H9 (cell line): ENCODE measurements around the gene HEATR3. TPM values are rescaled to one million over a fixed set of nuclear protein-coding genes. Genes with fewer than 3 reads are reported as not detected.

ENCODE experiments used
- DNase-seq: peaks from one replicate; pipeline ENCODE4 v3.0.0-alpha.2; 2017
- H2AFZ ChIP-seq: one replicate; pipeline ENCODE4 v1.6.1; 2013; ENCODE audit warnings: mild to moderate bottlenecking, low read length, control low read depth, moderate library complexity
- H2AK5ac ChIP-seq: 2 replicates; pipeline ENCODE4 v1.6.1; 2013; ENCODE audit warnings: low read length, control low read depth, mixed read lengths; ENCODE audit not compliant: insufficient read length
- H2BK120ac ChIP-seq: one replicate; pipeline ENCODE4 v1.6.1; 2013; ENCODE audit warnings: low read depth, mild to moderate bottlenecking, low read length, control low read depth, inconsistent platforms; ENCODE audit not compliant: poor library complexity, severe bottlenecking
- H2BK12ac ChIP-seq: 2 replicates; pipeline ENCODE4 v1.6.1; 2013; ENCODE audit warnings: low read length, control low read depth, mixed read lengths, low read depth; ENCODE audit not compliant: insufficient read length
- H2BK15ac ChIP-seq: 2 replicates; pipeline ENCODE4 v1.6.1; 2013; ENCODE audit warnings: low read depth, low read length, control low read depth
- H2BK20ac ChIP-seq: one replicate; pipeline ENCODE4 v1.6.1; 2013; ENCODE audit warnings: low read depth, mild to moderate bottlenecking, low read length, control low read depth, inconsistent platforms; ENCODE audit not compliant: poor library complexity, severe bottlenecking
- H2BK5ac ChIP-seq: 2 replicates; pipeline ENCODE4 v1.6.1; 2013; ENCODE audit warnings: low read length, control low read depth, mixed read lengths; ENCODE audit not compliant: insufficient read length
- H3K14ac ChIP-seq: 2 replicates; pipeline ENCODE4 v1.6.1; 2013; ENCODE audit warnings: low read length, control low read depth; ENCODE audit not compliant: insufficient read depth
- H3K18ac ChIP-seq: 2 replicates; pipeline ENCODE4 v1.6.1; 2013; ENCODE audit warnings: low read depth, mild to moderate bottlenecking, mixed read lengths, low read length, control low read depth; ENCODE audit not compliant: insufficient read length
- H3K23ac ChIP-seq: 2 replicates; pipeline ENCODE4 v1.6.1; 2013; ENCODE audit warnings: low read length, control low read depth, mixed read lengths, low read depth; ENCODE audit not compliant: insufficient read length
- H3K23me2 ChIP-seq: 2 replicates; pipeline ENCODE4 v1.6.1; 2013; ENCODE audit warnings: low read depth, mild to moderate bottlenecking, mixed read lengths, low read length, control low read depth; ENCODE audit not compliant: insufficient read length, poor library complexity, severe bottlenecking
- H3K27ac ChIP-seq: 2 replicates; pipeline ENCODE4 v1.5.1; 2013; ENCODE audit warnings: low read length, control low read depth, mixed read lengths, low read depth; ENCODE audit not compliant: insufficient read length
- H3K27me3 ChIP-seq: 2 replicates; pipeline ENCODE4 v1.6.1; 2013; ENCODE audit warnings: low read length, control low read depth, inconsistent platforms; ENCODE audit not compliant: insufficient read depth
- H3K4ac ChIP-seq: 2 replicates; pipeline ENCODE4 v1.6.1; 2013; ENCODE audit warnings: low read depth, mild to moderate bottlenecking, control low read depth, inconsistent platforms, low read length, moderate library complexity
- H3K4me1 ChIP-seq: 2 replicates; pipeline ENCODE4 v1.6.1; 2013; ENCODE audit warnings: low read length, control low read depth, inconsistent platforms; ENCODE audit not compliant: insufficient read depth
- H3K4me2 ChIP-seq: 2 replicates; pipeline ENCODE4 v1.6.1; 2013; ENCODE audit warnings: low read length, control low read depth, mixed read lengths; ENCODE audit not compliant: insufficient read length, insufficient read depth
- H3K56ac ChIP-seq: 2 replicates; pipeline ENCODE4 v1.6.1; 2013; ENCODE audit warnings: low read depth, mild to moderate bottlenecking, mixed read lengths, low read length, control low read depth; ENCODE audit not compliant: insufficient read length
- H3K79me1 ChIP-seq: 2 replicates; pipeline ENCODE4 v1.6.1; 2013; ENCODE audit warnings: low read depth, mild to moderate bottlenecking, moderate library complexity, low read length, control low read depth, inconsistent platforms; ENCODE audit not compliant: insufficient read depth, poor library complexity, severe bottlenecking
- H3K79me2 ChIP-seq: 2 replicates; pipeline ENCODE4 v1.6.1; 2013; ENCODE audit warnings: low read length, control low read depth, inconsistent platforms; ENCODE audit not compliant: insufficient read depth
- H3K9ac ChIP-seq: 2 replicates; pipeline ENCODE4 v1.6.1; 2013; ENCODE audit warnings: low read length, control low read depth, mixed read lengths; ENCODE audit not compliant: insufficient read length; ENCODE audit errors: extremely low read depth
- H3K9me3 ChIP-seq: one replicate; pipeline ENCODE4 v1.6.1; 2013; ENCODE audit warnings: low read depth, low read length, inconsistent platforms; ENCODE audit not compliant: control insufficient read depth
- H3T11ph ChIP-seq: one replicate; pipeline ENCODE4 v1.6.1; 2013; ENCODE audit warnings: mild to moderate bottlenecking, low read length, control low read depth, inconsistent platforms
- H4K20me1 ChIP-seq: one replicate; pipeline ENCODE4 v1.6.1; 2013; ENCODE audit not compliant: control insufficient read depth, insufficient read length, insufficient read depth
- H4K5ac ChIP-seq: 2 replicates; pipeline ENCODE4 v1.6.1; 2013; ENCODE audit warnings: low read depth, mild to moderate bottlenecking, mixed read lengths, low read length, control low read depth; ENCODE audit not compliant: insufficient read length
- H4K8ac ChIP-seq: replicated peaks from 2 replicates; pipeline ENCODE4 v1.6.1; 2013; ENCODE audit warnings: low read length, control low read depth, mixed read lengths, low read depth; ENCODE audit not compliant: insufficient read length
- H4K91ac ChIP-seq: 2 replicates; pipeline ENCODE4 v1.6.1; 2013; ENCODE audit warnings: low read depth, mild to moderate bottlenecking, moderate library complexity, mixed read lengths, low read length, control low read depth; ENCODE audit not compliant: insufficient read length
- H3K27ac Mint-ChIP-seq, 3 experiments: 2 replicates in 2 of 3; 3 replicates in 1 of 3; pipeline ENCODE4 v1.8.0; 2020 to 2021; ENCODE audit warnings: mixed read lengths in 3 of 3, mild to moderate bottlenecking in 1 of 3, moderate library complexity in 1 of 3
- H3K27me3 Mint-ChIP-seq: 2 replicates; pipeline ENCODE4 v1.8.0; 2021; ENCODE audit warnings: low read depth, mild to moderate bottlenecking, moderate library complexity, mixed read lengths
- H3K36me3 Mint-ChIP-seq, 3 experiments: 2 replicates in 2 of 3; 3 replicates in 1 of 3; pipeline ENCODE4 v1.8.0; 2020 to 2021; ENCODE audit warnings: low read depth in 3 of 3, mixed read lengths in 3 of 3; ENCODE audit not compliant: insufficient read depth in 1 of 3
- H3K4me1 Mint-ChIP-seq, 2 experiments: 2 replicates each; pipeline ENCODE4 v1.8.0; 2020; ENCODE audit warnings: mixed read lengths in 2 of 2
- H3K4me3 Mint-ChIP-seq, 2 experiments: 2 replicates in 1 of 2; 3 replicates in 1 of 2; pipeline ENCODE4 v1.8.0; 2020 to 2021; ENCODE audit warnings: mild to moderate bottlenecking in 2 of 2, mixed read lengths in 2 of 2, moderate library complexity in 1 of 2
- H3K9me3 Mint-ChIP-seq, 2 experiments: 2 replicates in 1 of 2; 3 replicates in 1 of 2; pipeline ENCODE4 v1.8.0; 2020; ENCODE audit warnings: mild to moderate bottlenecking in 2 of 2, mixed read lengths in 2 of 2, moderate library complexity in 1 of 2
- CTCF ChIP-seq: fragments of 200-600 bp; sonication (generic); conservative IDR thresholded peaks from 3 replicates; pipeline ENCODE4 v1.8.0; 2021; ENCODE audit warnings: antibody characterized with exemption, mild to moderate bottlenecking
- WGBS: extraction: QIAGEN DNeasy Blood & Tissue Kit; methylation state at CpG from one replicate; pipeline ENCODE4 v1.1.7; 2013; ENCODE audit warnings: missing lambda C conversion rate, low lambda C conversion rate, mixed read lengths; ENCODE audit not compliant: insufficient read length; ENCODE audit errors: extremely low coverage; 5-methylcytosine and 5-hydroxymethylcytosine counted together
- total RNA-seq: library from RNA; stranded (reverse); gene quantifications from 2 replicates; pipeline ENCODE4 v1.2.1, GENCODE V29; 2021

HEATR3 gene
- total RNA-seq, 1 experiment from 2014 or later: 26.5 TPM

- H3K36me3 Mint-ChIP-seq: peaks cover 11 to 54% (median 28%) of the 10 kb centered on the region in 3 experiments; a peak in 6 of 7 replicates
- Histone ChIP-seq H2AK5ac (no peak overlapping the region), H3K23me2 (no peaks in the 10 kb centered on the region), H3K14ac (no peak overlapping the region), H3K4me2 (no peak overlapping the region), H4K20me1 (no peaks in the 10 kb centered on the region), H2BK5ac (no peak overlapping the region), H2BK12ac (no peak overlapping the region), H3K79me2 (no peaks in the 10 kb centered on the region), H3K56ac (no peak overlapping the region), H4K5ac (no peak overlapping the region), H3K27ac (no peak overlapping the region), H3K4me1 (no peaks in the 10 kb centered on the region), H2AFZ (no peak overlapping the region), H3K9ac (no peak overlapping the region), H3K79me1 (no peaks in the 10 kb centered on the region), H2BK15ac (no peak overlapping the region), H4K91ac (no peak overlapping the region), H4K8ac (no peak overlapping the region), H3K27me3 (no peaks in the 10 kb centered on the region), H3K4ac (no peak overlapping the region), H3K18ac (no peak overlapping the region), H3K9me3 (no peaks in the 10 kb centered on the region), H3T11ph (no peak overlapping the region), H2BK20ac (no peak overlapping the region), H2BK120ac (no peak overlapping the region), H3K23ac (no peak overlapping the region)
- WGBS: no CpG with 5 or more reads among the region's 5 CpGs
- H3K4me1 Mint-ChIP-seq: no peaks in the 10 kb centered on the region
- no peaks in the 10 kb centered on the region for H3K27me3 Mint-ChIP-seq
- no peak overlapping the region for H3K4me3 Mint-ChIP-seq
- no peaks in the 10 kb centered on the region for H3K9me3 Mint-ChIP-seq
- TF ChIP-seq CTCF: no peak
- no peak overlapping the region for H3K27ac Mint-ChIP-seq
- DNase-seq: no peak
These were observed 38.0 kb downstream of the HEATR3 start for GRCh38 chr16:50103764-50104163.
